HL-60 (cell line): ENCODE results near the gene HPN.

Experiments used
- CTCF ChIP-seq: IDR thresholded peaks from one replicate; pipeline ENCODE4 v1.5.1; 2011; ENCODE audit warnings: low read length, control low read depth, inconsistent platforms; ENCODE audit not compliant: insufficient read depth
- POLR2AphosphoS5 ChIP-seq: IDR thresholded peaks from 2 replicates; pipeline ENCODE4 v1.6.1; 2012; ENCODE audit warnings: low read depth
- TF ChIP-seq, protein P1 (sequence below): IDR thresholded peaks from 2 replicates; pipeline ENCODE4 v1.6.1; 2012; ENCODE audit warnings: low read depth; ENCODE audit not compliant: insufficient replicate concordance

- TF ChIP-seq CTCF (no peak), POLR2AphosphoS5 (no peak)
- TF ChIP-seq, protein P1, sequence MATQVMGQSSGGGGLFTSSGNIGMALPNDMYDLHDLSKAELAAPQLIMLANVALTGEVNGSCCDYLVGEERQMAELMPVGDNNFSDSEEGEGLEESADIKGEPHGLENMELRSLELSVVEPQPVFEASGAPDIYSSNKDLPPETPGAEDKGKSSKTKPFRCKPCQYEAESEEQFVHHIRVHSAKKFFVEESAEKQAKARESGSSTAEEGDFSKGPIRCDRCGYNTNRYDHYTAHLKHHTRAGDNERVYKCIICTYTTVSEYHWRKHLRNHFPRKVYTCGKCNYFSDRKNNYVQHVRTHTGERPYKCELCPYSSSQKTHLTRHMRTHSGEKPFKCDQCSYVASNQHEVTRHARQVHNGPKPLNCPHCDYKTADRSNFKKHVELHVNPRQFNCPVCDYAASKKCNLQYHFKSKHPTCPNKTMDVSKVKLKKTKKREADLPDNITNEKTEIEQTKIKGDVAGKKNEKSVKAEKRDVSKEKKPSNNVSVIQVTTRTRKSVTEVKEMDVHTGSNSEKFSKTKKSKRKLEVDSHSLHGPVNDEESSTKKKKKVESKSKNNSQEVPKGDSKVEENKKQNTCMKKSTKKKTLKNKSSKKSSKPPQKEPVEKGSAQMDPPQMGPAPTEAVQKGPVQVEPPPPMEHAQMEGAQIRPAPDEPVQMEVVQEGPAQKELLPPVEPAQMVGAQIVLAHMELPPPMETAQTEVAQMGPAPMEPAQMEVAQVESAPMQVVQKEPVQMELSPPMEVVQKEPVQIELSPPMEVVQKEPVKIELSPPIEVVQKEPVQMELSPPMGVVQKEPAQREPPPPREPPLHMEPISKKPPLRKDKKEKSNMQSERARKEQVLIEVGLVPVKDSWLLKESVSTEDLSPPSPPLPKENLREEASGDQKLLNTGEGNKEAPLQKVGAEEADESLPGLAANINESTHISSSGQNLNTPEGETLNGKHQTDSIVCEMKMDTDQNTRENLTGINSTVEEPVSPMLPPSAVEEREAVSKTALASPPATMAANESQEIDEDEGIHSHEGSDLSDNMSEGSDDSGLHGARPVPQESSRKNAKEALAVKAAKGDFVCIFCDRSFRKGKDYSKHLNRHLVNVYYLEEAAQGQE = no peak
Measured at GRCh38 chr19:35034588-35035382, 6.7 kb upstream of the HPN start.
